ENCODE measurements around the gene B3GALNT2. TPM values are rescaled to one million over a fixed set of nuclear protein-coding genes. Genes with fewer than 3 reads are reported as not detected.
"Not testable (repeated sequence)": the region's sequence is repeated elsewhere in the genome, so short reads cannot be mapped to it uniquely, and the experiment has no call there.

Gene B3GALNT2
- total RNA-seq, 1 donor from 2014 or later = 16.1 TPM

DNA sequence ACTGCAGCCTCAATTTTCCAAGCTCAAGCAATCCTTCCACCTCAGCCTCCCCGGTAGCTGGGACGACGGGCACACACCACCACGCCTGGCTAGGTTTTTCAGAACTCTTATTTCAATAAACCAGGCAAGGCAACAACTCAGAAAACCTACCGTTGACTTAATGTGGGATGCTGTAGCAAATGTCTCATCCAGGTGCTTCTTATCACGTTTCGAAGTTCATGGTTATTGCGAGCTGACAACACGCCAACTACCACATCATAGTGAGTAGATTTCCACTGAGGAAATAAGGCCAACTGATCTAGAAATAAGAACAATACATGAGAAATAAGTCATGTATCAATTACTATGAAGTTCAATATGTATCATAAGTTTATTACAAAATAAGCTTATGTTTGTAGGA is 9.7 kb downstream of the B3GALNT2 start:
- intact Hi-C loops (cut with micrococcal nuclease) = no loop called here
- Mint-ChIP-seq H3K4me3 (no peak overlapping the region), H3K4me1 (peaks cover 21% of the 10 kb centered on the region), H3K9me3 (no peaks in the 10 kb centered on the region), H3K36me3 (ENCODE audit: low read depth) (peaks cover 25% of the 10 kb centered on the region), H3K27me3 (no peaks in the 10 kb centered on the region), H3K27ac (no peak overlapping the region)
- DNase-seq = no peak

DNA sequence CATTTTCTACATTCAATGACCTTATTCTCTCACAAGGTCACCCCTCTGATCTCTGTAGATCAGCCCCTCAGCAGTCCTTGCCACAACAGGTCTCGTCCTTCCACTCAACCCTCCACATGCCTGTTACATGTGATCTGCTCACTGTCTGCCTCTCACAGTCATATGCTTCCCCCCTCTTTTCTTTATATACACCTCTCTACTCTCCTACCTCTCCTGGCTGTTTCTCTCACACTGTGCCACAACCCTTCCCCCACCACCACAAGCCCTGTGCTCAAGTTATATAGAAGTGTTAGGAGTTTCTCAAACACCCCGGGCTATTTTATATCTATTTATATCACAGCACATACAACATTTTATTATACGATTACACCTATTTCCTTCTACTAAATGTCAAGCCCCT is 12.6 kb downstream of the B3GALNT2 start:
- H3K4me3 Mint-ChIP-seq = no peak overlapping the region
- peaks cover 22% of the 10 kb centered on the region for H3K4me1 Mint-ChIP-seq
- intact Hi-C loops (cut with micrococcal nuclease) = loop anchor here (1.0 kb wide), 1 partner anchor 151 kb away; no protein-coding TSS in a partner anchor
- no peak overlapping the region for H3K27ac Mint-ChIP-seq
- H3K27me3 Mint-ChIP-seq = no peaks in the 10 kb centered on the region
- no peaks in the 10 kb centered on the region for H3K9me3 Mint-ChIP-seq
- H3K36me3 Mint-ChIP-seq (ENCODE audit: low read depth) = peaks cover 26% of the 10 kb centered on the region
- peak; percentile 49 for DNase-seq

DNA sequence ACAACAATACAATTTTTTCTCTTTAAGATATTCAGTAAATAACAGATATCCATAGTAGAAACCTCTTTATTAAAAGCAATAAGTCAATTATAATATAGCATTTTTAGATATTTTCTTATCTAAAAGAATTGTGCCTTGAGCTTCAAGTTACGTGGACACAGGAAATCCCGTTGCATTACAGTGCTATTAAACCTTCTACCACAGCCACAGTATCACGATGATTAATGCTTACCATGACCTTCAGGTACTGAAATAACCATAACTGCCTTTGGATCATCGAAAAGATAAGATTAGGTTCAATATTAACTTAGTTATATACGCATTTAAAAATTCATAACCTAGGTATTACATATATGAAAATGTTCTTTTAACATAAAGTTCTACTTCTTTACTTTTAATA is 17.9 kb downstream of the B3GALNT2 start:
- no peaks in the 10 kb centered on the region for H3K9me3 Mint-ChIP-seq
- peaks cover 5% of the 10 kb centered on the region for H3K4me1 Mint-ChIP-seq
- peaks cover 13% of the 10 kb centered on the region for H3K36me3 Mint-ChIP-seq (ENCODE audit: low read depth)
- no peaks in the 10 kb centered on the region for H3K27me3 Mint-ChIP-seq
- no peak for DNase-seq
- no peak overlapping the region for H3K4me3 Mint-ChIP-seq
- intact Hi-C loops (cut with micrococcal nuclease) = no loop called here
- H3K27ac Mint-ChIP-seq = no peak overlapping the region

DNA sequence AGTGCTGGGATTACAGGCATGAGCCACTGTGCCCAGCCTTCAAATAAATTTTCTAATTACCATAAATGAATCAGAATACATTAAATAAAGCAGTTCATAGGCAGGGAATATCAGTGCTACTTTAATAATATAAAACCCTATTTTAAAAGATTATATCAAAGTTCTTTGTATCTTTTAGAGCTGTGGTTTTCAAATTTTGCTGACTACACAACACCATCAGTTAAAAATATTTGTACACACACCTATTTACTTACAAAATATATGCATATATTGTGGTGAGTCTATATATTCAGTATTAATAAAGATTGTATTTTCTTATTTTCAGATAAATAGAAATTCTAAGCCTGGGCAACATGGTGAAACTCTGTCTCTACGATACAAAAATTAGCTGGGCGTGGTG is 18.7 kb downstream of the B3GALNT2 start:
- no peak for DNase-seq
- H3K27ac Mint-ChIP-seq = no peak overlapping the region
- peaks cover 15% of the 10 kb centered on the region for H3K36me3 Mint-ChIP-seq (ENCODE audit: low read depth)
- intact Hi-C loops (cut with micrococcal nuclease) = no loop called here
- no peaks in the 10 kb centered on the region for H3K27me3 Mint-ChIP-seq
- peaks cover 5% of the 10 kb centered on the region for H3K4me1 Mint-ChIP-seq
- H3K4me3 Mint-ChIP-seq = no peak overlapping the region
- H3K9me3 Mint-ChIP-seq = no peaks in the 10 kb centered on the region

- H3K36me3 Mint-ChIP-seq (ENCODE audit: low read depth) = peaks cover 28% of the 10 kb centered on the region
- no peak for DNase-seq
- H3K4me1 Mint-ChIP-seq = no peaks in the 10 kb centered on the region
- H3K4me3 Mint-ChIP-seq = no peak overlapping the region
- intact Hi-C loops (cut with micrococcal nuclease) = no loop called here
- no peaks in the 10 kb centered on the region for H3K9me3 Mint-ChIP-seq
- no peaks in the 10 kb centered on the region for H3K27me3 Mint-ChIP-seq
- no peak overlapping the region for H3K27ac Mint-ChIP-seq
Observed at GRCh38 chr1:235483090-235483489, 21.2 kb downstream of the B3GALNT2 start.

DNA sequence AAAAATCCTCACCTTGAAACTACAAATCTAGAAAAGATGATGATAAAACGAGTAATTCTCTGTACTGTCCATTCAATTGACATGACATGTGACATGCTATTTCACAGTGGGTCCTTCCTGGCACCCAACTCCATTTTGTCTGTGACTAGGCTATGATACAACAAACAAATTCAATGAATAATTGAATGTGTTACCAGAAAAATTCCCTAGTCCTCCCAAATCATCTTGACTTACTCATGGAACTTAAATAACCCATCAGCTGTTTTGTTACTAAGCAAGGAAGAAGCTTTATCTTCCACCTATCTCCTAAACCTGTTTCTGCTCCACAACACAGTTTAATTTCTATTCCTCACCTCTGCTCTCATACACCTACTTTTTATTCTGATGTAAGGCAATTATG is 30.4 kb downstream of the B3GALNT2 start:
- Mint-ChIP-seq H3K4me3 (no peak overlapping the region), H3K36me3 (ENCODE audit: low read depth) (peaks cover 11% of the 10 kb centered on the region), H3K27ac (no peak overlapping the region), H3K27me3 (no peaks in the 10 kb centered on the region), H3K4me1 (no peaks in the 10 kb centered on the region), H3K9me3 (no peaks in the 10 kb centered on the region)
- intact Hi-C loops (cut with micrococcal nuclease) = no loop called here
- DNase-seq = no peak

DNA sequence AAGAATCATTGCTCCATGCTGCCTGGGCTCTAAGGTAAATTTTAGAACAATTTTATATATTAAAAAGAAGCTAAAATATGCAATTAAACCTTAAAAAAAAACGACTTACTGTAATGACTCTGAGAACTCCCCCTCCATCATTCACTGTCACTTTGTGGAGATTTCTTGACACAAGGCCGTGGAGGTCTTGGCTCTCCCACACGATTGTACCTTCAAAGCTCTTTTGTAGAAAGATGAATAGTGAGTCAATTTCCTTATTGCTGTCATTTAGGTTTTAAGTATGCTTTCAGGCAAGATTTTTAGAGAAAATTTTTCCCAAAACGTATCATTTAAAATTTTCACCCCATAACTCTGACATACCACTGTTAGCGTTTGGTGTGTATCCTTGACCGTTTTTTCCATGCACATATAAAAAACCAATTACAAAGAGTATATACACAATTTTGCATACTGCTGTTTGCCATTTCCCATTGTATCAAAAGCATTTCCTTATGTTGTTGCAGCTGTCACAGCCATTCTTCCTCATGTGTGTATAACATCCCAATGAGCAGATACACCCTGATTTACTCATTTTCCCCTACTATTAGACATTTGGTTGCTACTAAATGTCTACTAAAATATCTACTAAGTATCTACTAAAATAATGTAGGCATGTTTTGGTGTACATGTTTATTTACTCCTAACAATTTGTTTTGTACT is 33.4 kb downstream of the B3GALNT2 start:
- intact Hi-C loops (cut with micrococcal nuclease) = no loop called here
- Mint-ChIP-seq H3K27ac (no peak overlapping the region), H3K36me3 (ENCODE audit: low read depth) (peaks cover 4% of the 10 kb centered on the region), H3K9me3 (no peaks in the 10 kb centered on the region), H3K27me3 (no peaks in the 10 kb centered on the region), H3K4me1 (no peaks in the 10 kb centered on the region), H3K4me3 (no peak overlapping the region)
- DNase-seq = no peak

DNA sequence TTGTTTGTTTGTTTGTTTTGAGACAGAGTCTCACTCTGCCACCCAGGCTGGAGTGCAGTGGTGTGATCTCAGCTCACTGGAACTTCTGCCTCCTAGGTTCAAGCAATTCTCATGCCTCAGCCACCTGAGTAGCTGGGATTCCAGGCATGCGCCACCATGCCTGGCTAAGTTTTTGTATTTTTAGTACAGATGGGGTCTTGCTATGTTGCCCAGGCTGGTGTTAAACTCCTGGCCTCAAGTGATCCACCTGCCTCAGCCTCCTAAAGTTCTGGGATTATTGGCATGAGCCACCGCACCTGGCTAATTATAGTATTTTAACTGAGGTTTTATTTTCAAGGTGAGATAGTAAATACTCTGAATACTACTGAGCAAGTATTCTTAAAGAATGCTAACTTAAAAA is 34.4 kb downstream of the B3GALNT2 start:
- H3K4me1 Mint-ChIP-seq; H3K9me3 Mint-ChIP-seq; H3K4me3 Mint-ChIP-seq; H3K27ac Mint-ChIP-seq; H3K36me3 Mint-ChIP-seq (ENCODE audit: low read depth); H3K27me3 Mint-ChIP-seq; DNase-seq; intact Hi-C loops (cut with micrococcal nuclease): not testable (repeated sequence)

DNA sequence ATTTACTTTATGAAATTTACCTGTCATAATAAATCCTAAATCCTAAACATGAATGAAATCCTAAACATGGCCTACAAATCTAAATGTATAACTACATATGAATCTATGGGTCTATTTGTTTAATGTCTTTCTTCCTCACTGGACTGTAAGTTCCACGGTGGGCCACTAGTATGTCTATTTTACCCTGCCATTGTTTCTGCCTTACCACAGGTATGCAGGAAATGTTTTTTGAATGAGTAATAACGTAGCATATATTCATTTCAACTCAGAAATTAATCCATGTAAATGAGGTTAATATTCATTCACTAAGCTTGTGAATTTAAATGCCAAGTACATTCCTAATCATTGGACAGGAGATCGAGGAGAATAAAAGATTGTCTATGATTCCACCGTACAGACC is 35.3 kb downstream of the B3GALNT2 start:
- H3K4me1 Mint-ChIP-seq = peaks cover 3% of the 10 kb centered on the region
- DNase-seq = no peak
- intact Hi-C loops (cut with micrococcal nuclease) = no loop called here
- H3K4me3 Mint-ChIP-seq = no peak overlapping the region
- peaks cover 7% of the 10 kb centered on the region for H3K36me3 Mint-ChIP-seq (ENCODE audit: low read depth)
- no peak overlapping the region for H3K27ac Mint-ChIP-seq
- no peaks in the 10 kb centered on the region for H3K9me3 Mint-ChIP-seq
- no peaks in the 10 kb centered on the region for H3K27me3 Mint-ChIP-seq

DNA sequence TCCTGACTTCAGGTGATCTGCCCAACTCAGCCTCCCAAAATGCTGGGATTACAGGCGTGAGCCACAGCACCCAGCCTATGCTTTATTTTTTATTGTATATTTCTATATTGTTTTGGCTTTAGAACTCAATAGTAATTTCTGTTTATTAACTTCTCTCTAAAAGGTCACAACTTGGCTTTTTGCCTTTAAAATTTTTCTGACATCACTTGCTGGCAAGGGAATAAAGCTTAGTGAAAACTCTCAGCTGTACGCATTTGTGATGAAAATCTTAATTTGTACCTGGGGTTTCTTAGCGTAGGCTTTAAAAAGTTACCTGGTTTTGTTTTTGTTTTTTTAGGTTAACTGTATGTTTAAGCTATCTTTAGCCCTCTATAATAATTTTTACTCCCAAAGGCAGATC is 36.2 kb downstream of the B3GALNT2 start:
- no peak for DNase-seq
- no peaks in the 10 kb centered on the region for H3K9me3 Mint-ChIP-seq
- H3K4me1 Mint-ChIP-seq = peaks cover 3% of the 10 kb centered on the region
- H3K27me3 Mint-ChIP-seq = no peaks in the 10 kb centered on the region
- peaks cover 7% of the 10 kb centered on the region for H3K36me3 Mint-ChIP-seq (ENCODE audit: low read depth)
- H3K27ac Mint-ChIP-seq = no peak overlapping the region
- H3K4me3 Mint-ChIP-seq = no peak overlapping the region
- intact Hi-C loops (cut with micrococcal nuclease) = no loop called here

DNA sequence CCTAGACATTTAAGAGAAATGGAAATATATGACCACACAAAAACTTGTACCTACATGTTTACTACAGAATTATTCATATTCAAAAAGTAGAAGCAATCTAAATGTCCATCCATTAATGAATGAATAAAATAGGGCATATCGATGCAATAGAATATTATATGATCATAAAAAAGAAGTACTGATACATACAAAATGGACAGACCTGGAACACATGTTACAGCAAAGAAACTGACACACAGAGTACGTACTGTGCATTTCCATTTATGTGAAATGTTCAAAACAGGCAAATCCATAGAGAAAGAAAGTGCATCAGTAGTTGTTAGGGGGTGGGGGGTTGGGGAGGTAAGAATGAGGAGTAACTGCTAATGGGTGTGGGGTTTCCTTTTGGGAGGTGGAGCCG is 39.2 kb downstream of the B3GALNT2 start:
- Mint-ChIP-seq H3K27ac (no peak overlapping the region), H3K9me3 (no peaks in the 10 kb centered on the region), H3K27me3 (no peaks in the 10 kb centered on the region), H3K4me1 (peaks cover 12% of the 10 kb centered on the region), H3K4me3 (no peak overlapping the region), H3K36me3 (ENCODE audit: low read depth) (peaks cover 7% of the 10 kb centered on the region)
- no peak for DNase-seq
- intact Hi-C loops (cut with micrococcal nuclease) = no loop called here

DNA sequence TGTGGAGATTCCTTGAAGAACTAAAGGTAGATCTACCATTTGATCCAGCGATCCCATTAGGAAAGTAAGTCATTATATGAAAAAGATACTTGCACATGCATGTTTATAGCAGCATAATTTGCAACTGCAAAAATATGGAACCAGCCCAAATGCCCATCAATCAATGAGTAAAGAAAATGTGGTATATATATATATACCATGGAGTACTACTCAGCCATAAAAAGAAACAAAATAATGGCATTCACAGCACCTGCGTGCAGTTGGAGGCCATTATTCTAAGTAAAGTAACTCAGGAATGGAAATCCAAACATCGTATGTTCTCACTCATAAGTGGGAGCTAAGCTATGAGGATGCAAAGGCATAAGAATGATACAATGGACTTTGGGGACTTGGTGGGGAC is 41.4 kb downstream of the B3GALNT2 start:
- H3K27me3 Mint-ChIP-seq; H3K4me3 Mint-ChIP-seq; H3K36me3 Mint-ChIP-seq (ENCODE audit: low read depth); H3K9me3 Mint-ChIP-seq; H3K27ac Mint-ChIP-seq; DNase-seq; intact Hi-C loops (cut with micrococcal nuclease): not testable (repeated sequence)
- H3K4me1 Mint-ChIP-seq = peaks cover 12% of the 10 kb centered on the region

DNA sequence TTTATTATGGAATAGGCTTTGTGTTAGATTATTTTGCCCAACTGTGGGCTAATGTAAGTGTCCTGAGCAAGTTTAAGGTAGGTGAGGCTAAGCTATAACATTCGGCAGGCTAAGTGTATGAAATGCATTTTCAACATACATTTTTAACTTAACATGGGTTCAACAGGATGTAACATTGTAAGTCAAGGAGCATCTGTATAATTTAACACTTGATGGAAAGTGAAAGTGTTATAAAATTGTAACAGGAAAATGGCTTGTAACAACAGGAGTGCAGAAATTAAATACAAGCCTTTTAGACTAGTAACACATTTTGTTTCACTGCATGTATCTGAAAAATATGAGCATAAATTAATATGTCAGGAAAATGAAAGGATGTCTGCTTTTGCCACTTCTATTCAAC is 42.3 kb downstream of the B3GALNT2 start:
- intact Hi-C loops (cut with micrococcal nuclease) = no loop called here
- Mint-ChIP-seq H3K36me3 (ENCODE audit: low read depth) (peaks cover 3% of the 10 kb centered on the region), H3K4me3 (peak overlapping the region; percentile 6), H3K27me3 (no peaks in the 10 kb centered on the region), H3K27ac (no peak overlapping the region), H3K9me3 (no peaks in the 10 kb centered on the region), H3K4me1 (peaks cover 12% of the 10 kb centered on the region)
- DNase-seq = no peak

DNA sequence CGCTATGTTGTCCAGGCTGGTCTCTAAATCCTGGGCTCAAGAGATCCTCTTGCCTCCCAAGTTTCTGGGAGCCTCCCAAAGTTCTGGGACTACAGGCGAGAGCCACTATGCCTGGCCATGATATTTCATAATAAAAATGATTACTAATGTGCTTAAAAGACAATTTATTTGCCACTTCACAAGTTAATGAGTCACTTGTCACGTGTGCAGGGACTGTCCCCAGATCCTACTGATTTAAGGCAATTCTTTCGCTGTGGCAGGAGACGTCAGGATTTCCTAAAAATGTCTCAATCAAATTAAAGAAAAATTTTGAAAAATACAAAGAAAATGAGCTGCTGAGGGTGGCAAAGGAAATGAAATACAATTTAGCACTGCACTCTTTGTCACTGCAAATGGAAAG is 43.5 kb downstream of the B3GALNT2 start:
- no peaks in the 10 kb centered on the region for H3K9me3 Mint-ChIP-seq
- H3K4me1 Mint-ChIP-seq = peaks cover 12% of the 10 kb centered on the region
- H3K27me3 Mint-ChIP-seq = no peaks in the 10 kb centered on the region
- no peak for DNase-seq
- no peak overlapping the region for H3K4me3 Mint-ChIP-seq
- H3K27ac Mint-ChIP-seq = no peak overlapping the region
- peaks cover 3% of the 10 kb centered on the region for H3K36me3 Mint-ChIP-seq (ENCODE audit: low read depth)
- intact Hi-C loops (cut with micrococcal nuclease) = no loop called here

DNA sequence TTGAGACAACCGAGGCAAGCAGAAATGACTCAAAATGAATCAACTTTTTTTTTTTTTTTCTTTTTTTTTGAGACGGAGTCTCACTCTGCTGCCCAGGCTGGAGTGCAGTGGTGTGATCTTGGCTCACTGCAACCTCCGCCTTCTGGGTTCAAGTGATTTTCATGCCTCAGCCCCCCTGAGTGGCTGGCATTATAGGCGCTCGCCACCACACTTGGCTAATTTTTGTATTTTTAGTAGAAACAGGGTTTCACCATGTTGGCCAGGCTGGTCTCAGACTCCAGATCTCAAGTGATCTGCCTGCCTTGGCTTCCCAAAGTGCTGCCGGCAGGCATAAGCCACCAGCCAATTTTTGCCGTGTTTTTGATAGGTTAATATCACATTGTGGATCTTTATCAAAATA is 46.4 kb downstream of the B3GALNT2 start:
- H3K4me3 Mint-ChIP-seq; H3K4me1 Mint-ChIP-seq; DNase-seq; H3K27me3 Mint-ChIP-seq; intact Hi-C loops (cut with micrococcal nuclease); H3K9me3 Mint-ChIP-seq; H3K36me3 Mint-ChIP-seq (ENCODE audit: low read depth); H3K27ac Mint-ChIP-seq: not testable (repeated sequence)
